Right ventricle myocardium superior (tissue), 1 donor: ENCODE measurements around the gene SLIRP. TPM values are rescaled to one million over a fixed set of nuclear protein-coding genes. Genes with fewer than 3 reads are reported as not detected.
"Not testable (repeated sequence)": the region's sequence is repeated elsewhere in the genome, so short reads cannot be mapped to it uniquely, and the experiment has no call there.

Experiments used
- ATAC-seq: fragments of 200-7000 bp; cut with Tn5 transposase; one replicate; pipeline ENCODE4 v1.9.1; 2020; ENCODE audit warnings: mild to moderate bottlenecking; ENCODE audit not compliant: poor library complexity
- DNase-seq: peaks from one replicate; pipeline ENCODE4 v3.0.0-alpha.2; 2020
- intact Hi-C: fragments of 100-400 bp; cut with DNase I; formaldehyde crosslinking; loops from one replicate; pipeline ENCODE4 v1.11.2; 2022
- total RNA-seq: library from RNA; stranded (reverse); fragmentation: NEBNext Ultra II Directional; extraction: Animal tissue kit (Norgen Biotek cat#: 25700); gene quantifications from one replicate; pipeline ENCODE4 v1.2.1, GENCODE V29; 2021
- donor health status: DM: no; HTN: yes; CAD: no; lungs with severe emphysema.

The SLIRP gene
- total RNA-seq, 1 donor from 2014 or later: 212 TPM

DNA sequence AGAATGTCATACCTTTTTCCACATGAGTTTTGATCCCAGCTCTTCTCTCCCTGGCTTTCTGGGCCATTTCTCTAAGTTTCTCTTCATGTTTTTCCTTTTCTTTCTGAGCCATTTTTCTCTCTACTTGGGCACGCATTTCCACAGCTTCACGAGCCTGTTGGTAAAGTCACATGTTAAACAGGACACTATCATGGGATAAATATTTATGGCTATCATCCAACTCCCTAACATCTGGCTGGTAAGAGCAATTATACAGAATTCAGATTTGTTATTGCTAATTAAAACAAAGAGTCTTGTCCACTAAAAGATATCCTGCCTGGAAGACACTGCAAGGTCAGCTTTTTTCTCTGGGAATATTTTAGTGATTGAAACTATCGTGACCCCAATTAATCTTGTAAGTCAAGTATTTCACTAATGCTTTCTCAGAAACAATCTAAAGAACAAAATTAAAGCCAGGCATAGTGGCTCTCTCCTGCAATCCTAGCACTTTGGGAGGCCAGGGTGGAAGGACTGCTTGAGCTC is 23.1 kb downstream of the SLIRP start:
- intact Hi-C loops: no loop called here
- ATAC-seq: no peak
- no peak for DNase-seq

DNA sequence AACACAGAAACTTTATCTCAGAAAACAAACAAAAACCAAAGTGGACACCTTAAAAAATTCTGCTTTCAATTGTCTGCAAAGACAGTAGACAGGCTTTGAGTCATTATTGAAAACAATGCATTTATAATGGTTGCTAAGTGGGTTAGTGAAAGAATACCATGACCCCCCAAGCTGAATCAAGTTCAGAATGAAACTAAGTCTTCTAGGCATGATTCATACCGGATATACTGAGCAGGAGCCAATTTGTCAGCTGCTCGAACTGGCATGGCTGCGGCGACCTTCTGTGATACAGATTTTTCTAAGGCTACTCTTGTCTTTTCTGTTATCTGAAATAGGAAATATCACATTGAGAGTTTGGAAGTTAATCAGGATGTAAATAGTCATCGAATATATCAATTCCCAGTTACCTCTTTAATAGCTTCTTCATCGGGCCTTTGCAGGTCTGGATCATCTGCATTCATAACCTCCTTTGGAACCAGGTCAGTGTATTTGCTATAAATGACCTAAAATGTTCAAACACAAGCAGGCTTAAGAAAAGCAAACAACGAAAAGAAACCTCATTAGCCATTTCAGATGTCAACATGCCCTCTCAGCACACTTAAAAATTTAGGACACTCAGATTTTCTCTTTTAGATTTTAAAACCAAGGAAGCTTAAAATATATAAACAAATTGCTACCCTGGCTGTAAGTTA is 30.8 kb downstream of the SLIRP start:
- ATAC-seq (peak; percentile 53), DNase-seq (no peak)
- intact Hi-C loops: no loop called here

DNA sequence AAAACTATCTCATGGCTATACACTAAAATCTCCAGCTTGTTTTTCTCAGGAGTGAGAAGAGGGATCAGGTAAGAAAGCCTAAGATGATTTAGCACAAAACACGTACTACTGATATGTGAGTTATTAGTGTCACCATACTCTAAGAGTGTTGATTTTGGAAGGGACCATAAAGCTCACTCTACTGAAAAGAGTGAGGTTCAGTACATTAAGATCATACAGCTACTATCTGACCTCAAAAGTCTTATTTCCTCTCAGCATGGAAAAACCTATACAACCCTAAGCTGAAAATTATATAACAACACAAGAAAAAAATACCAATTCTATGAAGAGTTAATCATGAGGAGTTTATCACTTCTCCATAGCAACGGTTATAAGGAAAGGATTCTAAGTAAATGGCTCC is 33.5 kb downstream of the SLIRP start:
- no peak for ATAC-seq
- no peak for DNase-seq
- intact Hi-C loops: no loop called here

- no peak for ATAC-seq
- no peak for DNase-seq
- intact Hi-C loops: no loop called here
Measured at GRCh38 chr14:77746064-77746702, 38.3 kb downstream of the SLIRP start.

GRCh38 chr14:77747425-77747824 is 39.5 kb downstream of the SLIRP start:
- intact Hi-C loops, ATAC-seq, DNase-seq: not testable (repeated sequence)

- intact Hi-C loops: no loop called here
- DNase-seq (no peak), ATAC-seq (no peak)
Measured at GRCh38 chr14:77752266-77752665, 44.4 kb downstream of the SLIRP start.

DNA sequence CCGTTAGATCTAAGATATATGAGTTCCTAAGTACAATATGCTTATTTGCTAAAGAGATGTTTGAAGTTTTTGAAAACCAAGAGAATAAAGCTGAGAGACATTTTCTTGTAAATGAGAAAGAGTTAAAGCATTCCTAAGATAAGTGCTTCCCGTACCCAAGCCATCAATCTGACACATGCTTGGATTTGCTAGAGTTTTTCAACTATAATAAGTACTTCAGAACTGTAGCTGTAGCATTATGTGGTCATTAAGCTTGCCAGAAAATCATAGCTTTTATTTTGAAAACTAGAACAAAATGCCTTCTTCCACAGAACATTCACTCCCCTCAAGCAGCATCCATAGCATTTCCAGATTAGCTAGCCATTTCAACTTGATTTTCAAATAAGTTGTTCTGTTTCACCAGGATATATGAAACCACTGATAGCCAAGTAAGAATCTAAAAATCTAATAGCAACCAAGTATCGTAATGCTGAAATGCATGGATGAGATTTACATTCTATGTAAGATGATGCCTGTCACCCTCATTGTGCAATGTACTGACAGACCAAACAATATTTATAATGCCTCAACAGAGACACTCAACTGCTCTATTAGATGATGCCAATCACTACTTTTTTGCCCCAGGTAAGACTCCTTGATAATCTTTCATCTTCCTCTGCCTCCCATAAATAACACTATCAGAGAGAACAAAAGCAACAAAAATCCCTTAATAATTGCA is 45.1 kb downstream of the SLIRP start:
- ATAC-seq: no peak
- intact Hi-C loops: no loop called here

GRCh38 chr14:77760381-77761204 is 52.7 kb downstream of the SLIRP start, which contains the start of gene SNW1:
SNW1 (minus strand) TSS chr14:77761156; CDS start chr14:77761127, 29 bp downstream.
- intact Hi-C loops: loop anchor here (5.0 kb wide), 1 partner anchor 42 kb away; the partner anchor contains the start of gene ADCK1

More for the DNA sequence above, 45.1 kb downstream of the SLIRP start:
- no peak for DNase-seq

DNA sequence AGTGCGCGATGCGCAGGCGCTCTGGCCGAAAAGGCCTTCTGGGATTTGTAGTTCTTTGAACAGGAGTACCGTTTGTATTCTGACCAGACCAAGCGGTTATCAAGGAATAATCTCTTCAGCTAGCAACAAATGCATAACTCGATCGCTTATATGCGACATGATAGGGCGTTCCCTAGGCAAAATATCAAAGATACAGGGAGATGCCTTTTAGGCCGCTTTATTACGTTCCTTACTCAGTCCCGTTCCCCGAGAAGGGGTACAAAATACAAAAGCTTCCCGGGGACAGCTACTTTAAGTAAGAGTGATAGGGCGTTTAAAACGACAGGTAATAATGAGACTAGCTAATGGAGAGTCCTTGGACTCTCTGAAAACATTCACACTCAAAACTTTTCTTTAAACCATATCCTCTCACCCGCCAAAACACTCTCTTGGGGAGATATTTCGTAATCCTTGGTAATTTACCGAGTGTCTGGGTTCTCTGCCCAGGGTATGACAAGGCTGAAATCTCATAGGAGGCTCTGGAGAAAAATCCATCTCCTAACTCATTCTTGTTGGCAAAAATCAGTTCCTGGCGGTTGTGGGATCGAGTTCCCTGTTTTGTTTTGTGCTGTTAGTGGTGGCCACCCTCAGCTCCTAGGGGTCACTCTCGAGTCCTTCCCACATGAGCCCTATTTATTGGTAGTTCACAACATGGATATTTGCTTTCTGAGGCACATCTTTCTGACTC is 53.5 kb downstream of the SLIRP start:
- DNase-seq (no peak), ATAC-seq (peak; percentile 69)
- intact Hi-C loops: loop anchor here (5.0 kb wide), 1 partner anchor 41 kb away; the partner anchor contains the start of gene ADCK1

More at GRCh38 chr14:77760381-77761204, 52.7 kb downstream of the SLIRP start, which contains the start of gene SNW1:
- DNase-seq: peak; percentile 95
- peak; percentile 98 for ATAC-seq

- DNase-seq: no peak
- intact Hi-C loops: loop anchor here (5.0 kb wide), 1 partner anchor 39 kb away; the partner anchor contains the start of gene ADCK1
- no peak for ATAC-seq
Measured at GRCh38 chr14:77763316-77763715, 55.4 kb downstream of the SLIRP start.

DNA sequence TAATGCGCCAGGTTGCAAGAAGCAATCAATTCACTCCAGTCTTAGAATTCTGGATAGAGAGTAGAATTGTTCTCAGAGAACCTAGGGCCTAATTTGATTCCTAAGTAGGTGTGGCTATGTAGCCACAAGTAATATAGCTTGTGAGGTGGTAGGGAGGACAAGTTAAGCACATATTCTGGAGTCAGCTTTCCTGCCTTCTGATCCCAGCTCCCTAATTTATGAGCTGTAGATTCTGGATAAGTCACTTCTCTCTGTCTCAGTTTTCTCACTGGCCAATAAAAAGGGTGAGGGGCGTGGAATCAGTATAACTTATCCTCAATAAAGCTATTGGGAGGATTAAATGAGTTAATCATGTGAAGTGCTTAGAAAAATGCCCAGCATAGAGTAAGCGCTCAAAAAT is 56.1 kb downstream of the SLIRP start:
- no peak for DNase-seq
- intact Hi-C loops: loop anchor here (5.0 kb wide), 1 partner anchor 38 kb away; the partner anchor contains the start of gene ADCK1

More for the DNA sequence above, 56.1 kb downstream of the SLIRP start:
- no peak for ATAC-seq

Other genes with a start within 250 kb of the SLIRP start
- not detected for gene ISM2, start 209.3 kb upstream of the SLIRP start, total RNA-seq
- gene SPTLC2, start 91.5 kb upstream of the SLIRP start, total RNA-seq: 10.2 TPM
- gene ALKBH1, start 80 bp upstream of the SLIRP start, total RNA-seq: 12.1 TPM
- 52.6 TPM for gene SNW1, start 53.1 kb downstream of the SLIRP start, total RNA-seq
- gene ADCK1, start 92.0 kb downstream of the SLIRP start, total RNA-seq: 8.9 TPM